Neural cell (in vitro differentiated cells): Measurements from ENCODE around the gene TGOLN2. TPM values are rescaled to one million over a fixed set of nuclear protein-coding genes. Genes with fewer than 3 reads are reported as not detected.

Experiments
- H2AFZ ChIP-seq: fragments of 200-600, 300-800 bp; sonication (generic), shearing (Covaris generic); 2 replicates; pipeline ENCODE4 v1.6.0; 2014; ENCODE audit warnings: low read depth, mild to moderate bottlenecking, antibody characterized with exemption, low read length, moderate library complexity
- H3F3A ChIP-seq: fragments of 200-600 bp; shearing (Covaris generic); 2 replicates; pipeline ENCODE4 v1.6.1; 2016; ENCODE audit warnings: mild to moderate bottlenecking, moderate library complexity, mixed read lengths, antibody characterized with exemption, low read length; ENCODE audit not compliant: insufficient read depth, poor library complexity, severe bottlenecking
- H3K27ac ChIP-seq: fragments of 200-600, 300-800 bp; sonication (generic), shearing (Covaris generic); 2 replicates; pipeline ENCODE4 v1.5.1; 2014; ENCODE audit warnings: mild to moderate bottlenecking, low read length, moderate library complexity
- H3K27me3 ChIP-seq: fragments of 300-800, 200-600 bp; sonication (generic), shearing (Covaris generic); 2 replicates; pipeline ENCODE4 v1.6.0; 2014; ENCODE audit warnings: mild to moderate bottlenecking, low read depth, low read length, moderate library complexity; ENCODE audit not compliant: insufficient read depth
- H3K36me3 ChIP-seq: fragments of 300-800, 200-600 bp; sonication (generic), shearing (Covaris generic); 2 replicates; pipeline ENCODE4 v1.5.1; 2014; ENCODE audit warnings: mild to moderate bottlenecking, antibody characterized with exemption, low read length, moderate library complexity; ENCODE audit not compliant: insufficient read depth
- H3K4me2 ChIP-seq: fragments of 300-800, 200-600 bp; sonication (generic), shearing (Covaris generic); 2 replicates; pipeline ENCODE4 v1.6.0; 2014; ENCODE audit warnings: mild to moderate bottlenecking, low read length
- H3K4me3 ChIP-seq: fragments of 300-800, 200-600 bp; sonication (generic), shearing (Covaris generic); 2 replicates; pipeline ENCODE4 v1.5.1; 2014; ENCODE audit warnings: mild to moderate bottlenecking, low read length, moderate library complexity
- H3K79me2 ChIP-seq: fragments of 200-600 bp; shearing (Covaris generic); replicated peaks from 2 replicates; pipeline ENCODE4 v1.6.0; 2014; ENCODE audit warnings: mild to moderate bottlenecking, low read length, moderate library complexity; ENCODE audit not compliant: insufficient read depth
- H3K9ac ChIP-seq: fragments of 300-800, 200-600 bp; sonication (generic), shearing (Covaris generic); 2 replicates; pipeline ENCODE4 v1.6.1; 2016; ENCODE audit warnings: mild to moderate bottlenecking, low read length, mixed read lengths
- H3K9me2 ChIP-seq: fragments of 200-600 bp; shearing (Covaris generic); 2 replicates; pipeline ENCODE4 v1.6.1; 2016; ENCODE audit warnings: mild to moderate bottlenecking, low read length, mixed read lengths; ENCODE audit not compliant: insufficient read depth
- H3K9me3 ChIP-seq: fragments of 200-600, 300-800 bp; sonication (generic), shearing (Covaris generic); 2 replicates; pipeline ENCODE4 v1.6.1; 2016; ENCODE audit warnings: mild to moderate bottlenecking, mixed run types, low read length, moderate library complexity, mixed read lengths
- H4K20me1 ChIP-seq: fragments of 200-600 bp; shearing (Covaris generic); 2 replicates; pipeline ENCODE4 v1.6.1; 2016; ENCODE audit warnings: mild to moderate bottlenecking, mixed run types; ENCODE audit not compliant: insufficient read depth
- EP300 ChIP-seq: fragments of 450-650 bp; conservative IDR thresholded peaks from 2 replicates; pipeline ENCODE4 v1.6.1; 2014; ENCODE audit warnings: antibody characterized with exemption, mild to moderate bottlenecking, moderate library complexity; ENCODE audit not compliant: poor library complexity, severe bottlenecking
- EZH2 ChIP-seq: fragments of 200-600, 300-800 bp; shearing (Covaris generic), sonication (generic); IDR thresholded peaks from 2 replicates; pipeline ENCODE4 v1.6.1; 2014; ENCODE audit warnings: antibody characterized with exemption, low read length, borderline replicate concordance, mild to moderate bottlenecking; ENCODE audit not compliant: insufficient read depth, poor library complexity, severe bottlenecking
- MXI1 ChIP-seq: fragments of 450-650 bp; conservative IDR thresholded peaks from 2 replicates; pipeline ENCODE4 v1.6.1; 2014; ENCODE audit warnings: antibody characterized with exemption, mild to moderate bottlenecking; ENCODE audit not compliant: poor library complexity, severe bottlenecking
- POLR2AphosphoS5 ChIP-seq: IDR thresholded peaks from 2 replicates; pipeline ENCODE4 v1.6.1; 2012
- RAD21 ChIP-seq: fragments of 450-650 bp; conservative IDR thresholded peaks from 2 replicates; pipeline ENCODE4 v1.6.1; 2014; ENCODE audit warnings: antibody characterized with exemption, mild to moderate bottlenecking, moderate library complexity
- SMC3 ChIP-seq: fragments of 450-650 bp; conservative IDR thresholded peaks from 2 replicates; pipeline ENCODE4 v1.6.1; 2014; ENCODE audit warnings: antibody characterized with exemption, mild to moderate bottlenecking, moderate library complexity; ENCODE audit not compliant: poor library complexity
- TAF1 ChIP-seq: IDR thresholded peaks from 2 replicates; pipeline ENCODE4 v1.6.1; 2012; ENCODE audit warnings: low read depth
- polyA plus RNA-seq: library from polyadenylated mRNA; depleted of rRNA; stranded (reverse); fragments of >200 nt; gene quantifications from 2 replicates; pipeline ENCODE4 v1.2.3, GENCODE V29; 2014
- TF ChIP-seq, protein P1 (sequence below): fragments of 450-650 bp; IDR thresholded peaks from 2 replicates; pipeline ENCODE4 v1.5.1; 2014; ENCODE audit warnings: antibody characterized with exemption, mild to moderate bottlenecking, moderate library complexity; ENCODE audit not compliant: poor library complexity, severe bottlenecking
- TF ChIP-seq, protein P2 (sequence below): IDR thresholded peaks from 2 replicates; pipeline ENCODE4 v1.6.1; 2012; ENCODE audit warnings: borderline replicate concordance

TGOLN2 gene
- polyA plus RNA-seq, 1 donor from 2014 or later, result 22.7 TPM

DNA sequence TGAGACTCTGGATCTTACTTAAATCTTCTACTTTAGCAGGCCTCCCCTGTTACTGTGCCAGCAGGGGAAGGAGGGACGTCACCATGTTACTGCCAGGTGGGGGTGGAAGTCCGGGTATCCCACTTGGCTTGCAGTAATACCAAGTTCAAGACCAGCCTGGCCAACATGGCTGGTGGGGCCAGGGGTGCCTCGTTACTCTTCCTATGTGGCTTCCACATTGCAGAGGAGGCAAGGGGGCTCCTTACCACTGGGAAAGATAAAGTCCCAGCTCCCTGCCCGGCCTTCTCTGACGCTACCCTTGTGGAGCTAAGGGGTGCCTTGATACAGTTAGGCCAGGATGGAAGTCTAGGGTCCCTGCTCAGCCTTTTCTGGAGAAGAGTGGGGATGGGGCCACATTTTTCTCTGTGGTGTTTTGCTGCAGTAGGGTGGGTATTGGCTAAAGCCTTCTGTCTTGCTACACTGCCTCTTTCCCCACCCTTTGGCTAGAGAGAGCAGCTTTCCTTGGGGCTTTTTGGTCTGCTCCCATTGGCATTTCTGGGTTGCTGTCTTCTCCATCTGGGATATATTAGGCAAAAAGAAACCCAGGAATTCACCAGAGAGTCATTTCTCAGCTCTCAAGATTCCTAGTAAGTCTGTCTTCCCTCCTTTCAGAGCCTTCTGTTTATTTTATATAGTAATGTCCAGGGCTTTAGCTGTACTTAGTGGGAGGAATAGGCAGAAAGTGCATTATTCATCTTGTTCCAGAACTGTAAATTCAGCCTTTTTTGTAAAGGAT is 48.7 kb upstream of the TGOLN2 start:
- Histone ChIP-seq H2AFZ (no peak overlapping the region), H3K4me2 (no peak overlapping the region), H3K79me2 (no peaks in the 10 kb centered on the region), H4K20me1 (no peaks in the 10 kb centered on the region), H3K27me3 (no peaks in the 10 kb centered on the region), H3K9me3 (no peaks in the 10 kb centered on the region), H3K36me3 (no peaks in the 10 kb centered on the region), H3F3A (no peaks in the 10 kb centered on the region), H3K9ac (no peak overlapping the region), H3K27ac (no peak overlapping the region), H3K4me3 (no peak overlapping the region), H3K9me2 (no peaks in the 10 kb centered on the region)
- TF ChIP-seq TAF1, result no peak
- TF ChIP-seq POLR2AphosphoS5, result no peak
- TF ChIP-seq SMC3, result no peak
- TF ChIP-seq MXI1, result no peak
- no peak for TF ChIP-seq EZH2
- TF ChIP-seq RAD21, result no peak
- no peak for TF ChIP-seq EP300
- TF ChIP-seq, protein P1, sequence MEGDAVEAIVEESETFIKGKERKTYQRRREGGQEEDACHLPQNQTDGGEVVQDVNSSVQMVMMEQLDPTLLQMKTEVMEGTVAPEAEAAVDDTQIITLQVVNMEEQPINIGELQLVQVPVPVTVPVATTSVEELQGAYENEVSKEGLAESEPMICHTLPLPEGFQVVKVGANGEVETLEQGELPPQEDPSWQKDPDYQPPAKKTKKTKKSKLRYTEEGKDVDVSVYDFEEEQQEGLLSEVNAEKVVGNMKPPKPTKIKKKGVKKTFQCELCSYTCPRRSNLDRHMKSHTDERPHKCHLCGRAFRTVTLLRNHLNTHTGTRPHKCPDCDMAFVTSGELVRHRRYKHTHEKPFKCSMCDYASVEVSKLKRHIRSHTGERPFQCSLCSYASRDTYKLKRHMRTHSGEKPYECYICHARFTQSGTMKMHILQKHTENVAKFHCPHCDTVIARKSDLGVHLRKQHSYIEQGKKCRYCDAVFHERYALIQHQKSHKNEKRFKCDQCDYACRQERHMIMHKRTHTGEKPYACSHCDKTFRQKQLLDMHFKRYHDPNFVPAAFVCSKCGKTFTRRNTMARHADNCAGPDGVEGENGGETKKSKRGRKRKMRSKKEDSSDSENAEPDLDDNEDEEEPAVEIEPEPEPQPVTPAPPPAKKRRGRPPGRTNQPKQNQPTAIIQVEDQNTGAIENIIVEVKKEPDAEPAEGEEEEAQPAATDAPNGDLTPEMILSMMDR, result no peak
- TF ChIP-seq, protein P2, sequence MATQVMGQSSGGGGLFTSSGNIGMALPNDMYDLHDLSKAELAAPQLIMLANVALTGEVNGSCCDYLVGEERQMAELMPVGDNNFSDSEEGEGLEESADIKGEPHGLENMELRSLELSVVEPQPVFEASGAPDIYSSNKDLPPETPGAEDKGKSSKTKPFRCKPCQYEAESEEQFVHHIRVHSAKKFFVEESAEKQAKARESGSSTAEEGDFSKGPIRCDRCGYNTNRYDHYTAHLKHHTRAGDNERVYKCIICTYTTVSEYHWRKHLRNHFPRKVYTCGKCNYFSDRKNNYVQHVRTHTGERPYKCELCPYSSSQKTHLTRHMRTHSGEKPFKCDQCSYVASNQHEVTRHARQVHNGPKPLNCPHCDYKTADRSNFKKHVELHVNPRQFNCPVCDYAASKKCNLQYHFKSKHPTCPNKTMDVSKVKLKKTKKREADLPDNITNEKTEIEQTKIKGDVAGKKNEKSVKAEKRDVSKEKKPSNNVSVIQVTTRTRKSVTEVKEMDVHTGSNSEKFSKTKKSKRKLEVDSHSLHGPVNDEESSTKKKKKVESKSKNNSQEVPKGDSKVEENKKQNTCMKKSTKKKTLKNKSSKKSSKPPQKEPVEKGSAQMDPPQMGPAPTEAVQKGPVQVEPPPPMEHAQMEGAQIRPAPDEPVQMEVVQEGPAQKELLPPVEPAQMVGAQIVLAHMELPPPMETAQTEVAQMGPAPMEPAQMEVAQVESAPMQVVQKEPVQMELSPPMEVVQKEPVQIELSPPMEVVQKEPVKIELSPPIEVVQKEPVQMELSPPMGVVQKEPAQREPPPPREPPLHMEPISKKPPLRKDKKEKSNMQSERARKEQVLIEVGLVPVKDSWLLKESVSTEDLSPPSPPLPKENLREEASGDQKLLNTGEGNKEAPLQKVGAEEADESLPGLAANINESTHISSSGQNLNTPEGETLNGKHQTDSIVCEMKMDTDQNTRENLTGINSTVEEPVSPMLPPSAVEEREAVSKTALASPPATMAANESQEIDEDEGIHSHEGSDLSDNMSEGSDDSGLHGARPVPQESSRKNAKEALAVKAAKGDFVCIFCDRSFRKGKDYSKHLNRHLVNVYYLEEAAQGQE, result no peak

DNA sequence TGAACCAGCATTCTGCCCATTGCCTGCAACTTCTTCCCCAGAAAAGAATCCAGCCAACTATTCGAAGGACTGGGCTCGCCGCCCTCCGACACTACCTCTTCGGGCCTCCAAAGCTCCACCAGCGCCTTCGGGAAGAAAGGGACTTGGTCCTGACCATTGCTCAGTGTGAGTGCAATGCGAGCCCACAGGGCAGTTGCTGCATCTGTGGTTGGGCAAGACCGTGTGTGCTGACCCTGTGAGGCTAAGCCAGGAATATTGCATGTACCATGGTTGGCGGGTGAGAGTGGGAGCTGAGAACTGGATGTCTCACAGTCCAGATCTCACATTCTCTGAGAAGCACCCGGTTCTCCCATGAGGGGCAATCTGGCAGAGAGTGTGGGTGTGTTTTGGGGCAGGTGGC is 43.3 kb upstream of the TGOLN2 start:
- no peak overlapping the region for H2AFZ ChIP-seq
- H3K4me3 ChIP-seq, result no peak overlapping the region
- no peaks in the 10 kb centered on the region for H3K9me2 ChIP-seq
- TF ChIP-seq, protein P1, result no peak
- TF ChIP-seq EZH2, result no peak
- H3K36me3 ChIP-seq, result no peaks in the 10 kb centered on the region
- H3K4me2 ChIP-seq, result no peak overlapping the region
- H3F3A ChIP-seq, result no peaks in the 10 kb centered on the region
- H3K9ac ChIP-seq, result no peak overlapping the region
- no peaks in the 10 kb centered on the region for H3K79me2 ChIP-seq
- H4K20me1 ChIP-seq, result no peaks in the 10 kb centered on the region
- H3K9me3 ChIP-seq, result no peaks in the 10 kb centered on the region
- no peaks in the 10 kb centered on the region for H3K27me3 ChIP-seq
- no peak overlapping the region for H3K27ac ChIP-seq
